K562 (cell line): Measurements from ENCODE around the gene KANK2. TPM values are rescaled to one million over a fixed set of nuclear protein-coding genes. Genes with fewer than 3 reads are reported as not detected.

Experiments
- ATAC-seq: fragments of 200-7000 bp; cut with Tn5 transposase; 3 replicates; pipeline ENCODE4 v1.9.1; 2020; ENCODE audit warnings: moderate library complexity
- BruUV-seq: library from RNA; stranded (reverse); fragments of 400-500 nt; replicated peaks from 2 replicates; lab custom pipeline; 2021; lab: Mats Ljungman, UMichigan
- CTCF ChIA-PET: fragments of 300-600 bp; formaldehyde crosslinking; extraction: SDS; loops from one replicate; lab custom pipeline; 2021; ENCODE audit warnings: low intra/inter-chr PET ratio; lab: Yijun Ruan, JAX
- POLR2A ChIA-PET: fragments of 300-600, 350-650 bp; sonication (Branson Sonifier 250); formaldehyde crosslinking; extraction: SDS; loops from one replicate; lab custom pipeline; 2021; ENCODE audit warnings: antibody characterized with exemption, inconsistent platforms; lab: Yijun Ruan, JAX
- DNase-seq, 4 experiments: peaks; one replicate each; pipeline versions ENCODE4 v3.0.0 to v3.0.0-alpha.2; 2011 to 2018; ENCODE audit warnings: low spot score in 3 of 4, mixed read lengths in 3 of 4; ENCODE audit errors: extremely low read depth in 1 of 4
- FAIRE-seq: peaks from 2 replicates; lab custom pipeline; 2011; peaks lifted over from hg19 to GRCh38; lab: Jason Lieb, UNC
- H2AFZ ChIP-seq: 2 replicates; pipeline ENCODE4 v1.6.0; 2011; ENCODE audit warnings: low read depth, low read length, control low read depth, inconsistent platforms
- H3K27ac ChIP-seq: fragments of 200-600 bp; 3 replicates; pipeline ENCODE4 v1.8.0; 2011; ENCODE audit warnings: low read depth, mild to moderate bottlenecking, control low read depth, inconsistent platforms, low read length, moderate library complexity, mixed read lengths; ENCODE audit errors: extremely low read depth
- H3K27me3 ChIP-seq, 2 experiments: fragments of 300-600 bp in 1 of 2; 2 replicates in 1 of 2; 3 replicates in 1 of 2; pipeline versions ENCODE4 v1.6.0 to v1.8.0; 2011; ENCODE audit warnings: inconsistent platforms in 2 of 2, low read length in 2 of 2, mild to moderate bottlenecking in 1 of 2, mixed read lengths in 1 of 2, moderate library complexity in 1 of 2; ENCODE audit not compliant: control insufficient read depth in 2 of 2, insufficient read depth in 2 of 2
- H3K36me3 ChIP-seq: fragments of 300-600 bp; 3 replicates; pipeline ENCODE4 v1.8.0; 2011; ENCODE audit warnings: mild to moderate bottlenecking, low read length, inconsistent platforms; ENCODE audit not compliant: control insufficient read depth, insufficient read depth
- H3K4me1 ChIP-seq, 2 experiments: fragments of 200-600 bp in 1 of 2; replicated peaks in 1 of 2; 2 replicates in 1 of 2; 3 replicates in 1 of 2; pipeline versions ENCODE4 v1.5.1 to v1.8.0; 2011; ENCODE audit warnings: inconsistent platforms in 2 of 2, low read length in 2 of 2, mild to moderate bottlenecking in 1 of 2, mixed read lengths in 1 of 2, moderate library complexity in 1 of 2; ENCODE audit not compliant: control insufficient read depth in 2 of 2, insufficient read depth in 2 of 2
- H3K4me2 ChIP-seq: 2 replicates; pipeline ENCODE4 v1.6.1; 2011; ENCODE audit warnings: low read length, control low read depth, inconsistent platforms, mixed read lengths; ENCODE audit not compliant: insufficient read depth
- H3K4me3 ChIP-seq: fragments of 200-600 bp; sonication (generic), shearing (Covaris generic); 2 replicates; pipeline ENCODE4 v1.5.1; 2016; ENCODE audit warnings: control low read depth, inconsistent platforms
- H3K79me2 ChIP-seq: fragments of 200-600 bp; 3 replicates; pipeline ENCODE4 v1.8.0; 2011; ENCODE audit warnings: low read length, inconsistent platforms; ENCODE audit not compliant: control insufficient read depth, insufficient read depth
- H3K9ac ChIP-seq, 2 experiments: 2 replicates each; pipeline versions ENCODE4 v1.6.0 to v1.6.1; 2011; ENCODE audit warnings: low read depth in 2 of 2, low read length in 2 of 2, control low read depth in 1 of 2, inconsistent platforms in 1 of 2, mild to moderate bottlenecking in 1 of 2, mixed read lengths in 1 of 2; ENCODE audit not compliant: insufficient read depth in 1 of 2
- H3K9me1 ChIP-seq: one replicate; pipeline ENCODE4 v1.6.0; 2011; ENCODE audit warnings: inconsistent platforms, mild to moderate bottlenecking, low read length, moderate library complexity; ENCODE audit not compliant: control insufficient read depth, insufficient read depth
- H3K9me3 ChIP-seq: replicated peaks from 2 replicates; pipeline ENCODE4 v1.5.1; 2011; ENCODE audit warnings: low read depth, low read length, inconsistent platforms; ENCODE audit not compliant: control insufficient read depth, insufficient read depth
- H4K20me1 ChIP-seq: replicated peaks from 2 replicates; pipeline ENCODE4 v1.6.1; 2011; ENCODE audit warnings: low read length, inconsistent platforms, mixed read lengths; ENCODE audit not compliant: control insufficient read depth, insufficient read depth
- BRD4 ChIP-seq: fragments of 200-600 bp; sonication (generic); IDR thresholded peaks from 2 replicates; pipeline ENCODE4 v1.6.1; 2017; ENCODE audit warnings: inconsistent platforms
- CBX8 ChIP-seq: fragments of 200-600 bp; sonication (generic); IDR thresholded peaks from 2 replicates; pipeline ENCODE4 v1.6.1; 2012; ENCODE audit warnings: borderline replicate concordance, mixed run types, low read depth, mild to moderate bottlenecking, moderate library complexity, mixed read lengths, low read length, control low read depth, inconsistent platforms; ENCODE audit not compliant: poor library complexity, severe bottlenecking; ENCODE audit errors: extremely low read depth
- ETS2 ChIP-seq: IDR thresholded peaks from 2 replicates; pipeline ENCODE4 v1.6.1; 2016; ENCODE audit warnings: borderline replicate concordance, missing genetic modification characterization, mild to moderate bottlenecking, moderate library complexity, missing compliant biosample characterization; ENCODE audit not compliant: poor library complexity, severe bottlenecking
- FOXO4 ChIP-seq: fragments of 450-650 bp; formaldehyde crosslinking; IDR thresholded peaks from 2 replicates; pipeline ENCODE4 v1.4.0; 2020; ENCODE audit warnings: mild to moderate bottlenecking, moderate library complexity
- MYNN ChIP-seq, 2 experiments: sonication (generic); formaldehyde crosslinking in 1 of 2; IDR thresholded peaks; 2 replicates each; pipeline versions ENCODE4 v1.5.0 to v1.6.1; 2016 to 2020; ENCODE audit warnings: antibody characterized with exemption in 1 of 2, missing genetic modification reagents in 1 of 2
- POLR3G ChIP-seq: IDR thresholded peaks from 2 replicates; pipeline ENCODE4 v1.6.1; 2011; ENCODE audit not compliant: insufficient read length, insufficient replicate concordance; ENCODE audit errors: extremely low read depth
- ZNF785 ChIP-seq: fragments of 250-450 bp; sonication (Bioruptor Pico); IDR thresholded peaks from 2 replicates; pipeline ENCODE4 v1.4.0; 2020; ENCODE audit warnings: mild to moderate bottlenecking
- WGBS: fragments of 100-300 bp; shearing (Covaris generic); methylation state at CpG from one replicate; pipeline ENCODE4 v1.1.6; 2016; ENCODE audit warnings: low coverage, mixed read lengths; ENCODE audit not compliant: insufficient coverage; ENCODE audit errors: missing lambda C conversion rate; 5-methylcytosine and 5-hydroxymethylcytosine counted together
- in situ Hi-C: fragments of 300-500 bp; cut with MboI; formaldehyde crosslinking; loops from 4 replicates; pipeline ENCODE4 v1.15.0; 2018; ENCODE audit warnings: inconsistent platforms, mixed read lengths
- intact Hi-C: fragments of 100-400 bp; cut with micrococcal nuclease; formaldehyde crosslinking; loops from 2 replicates; pipeline ENCODE4 v1.14.2; 2022
- polyA plus RNA-seq, 8 experiments: library from polyadenylated mRNA; depleted of rRNA in 4 of 8; stranded (reverse) in 5 of 8; unstranded in 3 of 8; fragments of >200 nt; fragmentation: Nextera tagmentation in 2 of 8; fragmentation: Illumina TruSeq in 1 of 8; extraction: Ambion mirVana in 2 of 8; extraction: Trizol in 1 of 8; gene quantifications; 2 replicates each; pipeline versions ENCODE4 v1.2.1 to v1.2.3, GENCODE V29; 2011 to 2014; ENCODE audit warnings: inconsistent platforms in 1 of 8, missing spikeins in 1 of 8
- total RNA-seq, 7 experiments: library from RNA; depleted of rRNA in 6 of 7; stranded (reverse); fragments of >200 nt in 6 of 7; fragmentation: Illumina TruSeq in 2 of 7; extraction: Trizol in 2 of 7; gene quantifications; 2 replicates each; pipeline versions ENCODE4 v1.2.1 to v1.2.3, GENCODE V29; 2011 to 2021; ENCODE audit warnings: low replicate concordance in 1 of 7
- TF ChIP-seq, protein P1 (sequence below): sonication (generic); formaldehyde crosslinking; IDR thresholded peaks from 2 replicates; pipeline ENCODE4 v1.4.0; 2020; ENCODE audit warnings: mild to moderate bottlenecking, missing genetic modification reagents

The KANK2 gene
- total and polyA plus RNA-seq, 9 of the 15 experiments (the other 6 are each of a cell fraction or from before 2014, with no cell fraction given), result 4.4 to 47.8 (median 21.3) TPM

DNA sequence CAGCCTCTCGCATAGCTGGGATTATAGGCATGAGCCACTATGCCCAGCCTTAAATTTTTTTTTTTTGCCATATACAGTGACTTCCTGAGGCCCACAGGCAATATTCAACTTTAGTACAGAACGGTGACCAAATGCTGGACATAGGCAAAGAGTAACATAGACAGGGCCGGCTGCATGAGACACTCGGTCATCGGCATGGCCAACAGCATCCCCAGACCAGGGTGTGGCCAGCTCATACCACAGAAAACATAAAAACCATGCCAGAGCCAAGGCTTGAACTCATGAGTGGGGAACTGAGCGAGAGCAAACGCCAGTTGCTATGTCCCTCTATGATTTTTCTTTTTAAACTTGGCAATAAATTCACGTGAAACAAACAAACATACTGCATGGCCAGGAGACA is 17.0 kb downstream of the KANK2 start (continued):
- TF ChIP-seq POLR3G (no peak), MYNN (IDR thresholded peaks at IDR 0.05) (no peak), MYNN (CRISPR knock-in tag; IDR thresholded peaks at IDR 0.05) (no peak), BRD4 (no peak), ETS2 (tag) (no peak)
- TF ChIP-seq, all 486 proteins: peak for 0

DNA sequence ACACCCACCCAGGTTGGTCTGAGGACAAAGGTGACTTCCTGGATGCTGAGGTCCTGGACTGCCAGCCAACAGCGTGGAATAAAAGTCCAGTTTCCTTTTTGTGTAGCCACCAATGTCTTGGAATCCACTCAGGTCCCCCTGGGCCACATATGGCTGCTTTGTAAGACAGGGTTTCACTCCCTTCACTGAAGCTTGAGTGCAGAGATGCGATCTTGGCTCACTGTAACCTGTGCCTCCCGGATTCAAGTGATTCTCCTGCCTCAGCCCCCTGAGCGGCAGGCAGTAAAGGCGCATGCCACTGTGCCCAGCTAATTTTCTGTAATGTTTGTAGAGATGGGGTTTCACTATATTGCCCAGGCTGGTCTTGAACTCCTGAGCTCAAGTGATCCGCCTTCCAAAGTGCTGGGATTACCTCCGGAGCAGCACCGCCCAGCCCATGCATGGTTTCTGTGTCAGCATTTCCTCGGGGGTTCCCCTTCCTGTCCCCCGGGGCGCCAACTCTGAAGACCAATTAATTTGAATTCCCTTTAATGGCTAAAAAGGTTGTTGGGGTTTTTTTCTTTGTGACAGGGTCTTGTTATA is 17.5 kb downstream of the KANK2 start:
- FAIRE-seq (no peak), DNase-seq (no peak), ATAC-seq (no peak)
- Histone ChIP-seq H4K20me1 (no peaks in the 10 kb centered on the region), H3K36me3 (peaks cover 29% of the 10 kb centered on the region; the same call in 2 of the 3 replicates), H3K79me2 (no peaks in the 10 kb centered on the region), H3K4me3 (no peak overlapping the region), H3K27me3 (no peaks in the 10 kb centered on the region), H3K4me1 (peaks cover 0 to 5% of the 10 kb centered on the region in 2 experiments; a peak in 1 of 5 replicates), H3K9ac (no peak overlapping the region; a peak in 1 of 4 replicates), H2AFZ (no peak overlapping the region), H3K9me1 (no peaks in the 10 kb centered on the region), H3K4me2 (no peak overlapping the region), H3K27ac (no peak overlapping the region), H3K9me3 (no peaks in the 10 kb centered on the region)
- in situ Hi-C loops, result no loop called here
- BruUV-seq, result no TSS peak
- CTCF ChIA-PET, result no interaction called here
- POLR2A ChIA-PET, result interaction anchor here (0.7 kb wide), 1 partner anchor 260 kb away, joined by 3 read pairs; no protein-coding TSS in a partner anchor
- 79% methylated on average over 11 of the region's 11 CpGs for WGBS
- TF ChIP-seq, protein P1, sequence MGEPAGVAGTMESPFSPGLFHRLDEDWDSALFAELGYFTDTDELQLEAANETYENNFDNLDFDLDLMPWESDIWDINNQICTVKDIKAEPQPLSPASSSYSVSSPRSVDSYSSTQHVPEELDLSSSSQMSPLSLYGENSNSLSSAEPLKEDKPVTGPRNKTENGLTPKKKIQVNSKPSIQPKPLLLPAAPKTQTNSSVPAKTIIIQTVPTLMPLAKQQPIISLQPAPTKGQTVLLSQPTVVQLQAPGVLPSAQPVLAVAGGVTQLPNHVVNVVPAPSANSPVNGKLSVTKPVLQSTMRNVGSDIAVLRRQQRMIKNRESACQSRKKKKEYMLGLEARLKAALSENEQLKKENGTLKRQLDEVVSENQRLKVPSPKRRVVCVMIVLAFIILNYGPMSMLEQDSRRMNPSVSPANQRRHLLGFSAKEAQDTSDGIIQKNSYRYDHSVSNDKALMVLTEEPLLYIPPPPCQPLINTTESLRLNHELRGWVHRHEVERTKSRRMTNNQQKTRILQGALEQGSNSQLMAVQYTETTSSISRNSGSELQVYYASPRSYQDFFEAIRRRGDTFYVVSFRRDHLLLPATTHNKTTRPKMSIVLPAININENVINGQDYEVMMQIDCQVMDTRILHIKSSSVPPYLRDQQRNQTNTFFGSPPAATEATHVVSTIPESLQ (CRISPR knock-in tag), result no peak
- TF ChIP-seq FOXO4 (CRISPR knock-in tag) (no peak), CBX8 (no peak), ZNF785 (CRISPR knock-in tag) (no peak)
- intact Hi-C loops, result no loop called here
